NCI-H2227 treated with DMSO at 0.1 percent for 48 hours (cell line): ENCODE results near the gene RRP36.
A peak's percentile ranks its signal among the peaks of the same experiment; 100 is the strongest.

ENCODE experiments used
- DNase-seq: peaks from one replicate; lab custom pipeline; 2025; lab: John Stamatoyannopoulos, UW

RRP36 gene

GRCh38 chr6:43007126-43007525, 14.3 kb upstream of the RRP36 start:
- DNase-seq = no peak

- DNase-seq = no peak
Measured at GRCh38 chr6:43009124-43009523, 12.3 kb upstream of the RRP36 start.

DNA sequence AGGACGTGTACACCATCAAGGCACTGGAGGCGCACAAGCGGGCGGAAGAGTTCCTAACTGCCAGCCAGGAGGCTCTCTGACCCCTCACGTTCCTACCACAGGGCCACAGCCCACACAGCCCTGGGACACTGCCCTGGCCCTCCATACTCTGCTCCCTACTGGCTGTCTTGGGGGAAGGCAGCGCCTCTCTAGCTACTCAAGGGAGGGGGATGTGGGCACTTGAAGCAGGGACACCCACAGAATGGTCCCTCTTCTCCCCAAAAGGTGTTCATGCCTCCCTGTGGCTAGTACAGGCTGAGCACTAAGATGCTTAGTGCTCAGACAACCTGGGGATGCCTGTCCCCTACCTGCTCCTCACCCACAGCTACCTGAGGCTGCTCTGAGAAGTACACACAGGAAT, 10.2 kb upstream of the RRP36 start:
- DNase-seq = no peak

DNA sequence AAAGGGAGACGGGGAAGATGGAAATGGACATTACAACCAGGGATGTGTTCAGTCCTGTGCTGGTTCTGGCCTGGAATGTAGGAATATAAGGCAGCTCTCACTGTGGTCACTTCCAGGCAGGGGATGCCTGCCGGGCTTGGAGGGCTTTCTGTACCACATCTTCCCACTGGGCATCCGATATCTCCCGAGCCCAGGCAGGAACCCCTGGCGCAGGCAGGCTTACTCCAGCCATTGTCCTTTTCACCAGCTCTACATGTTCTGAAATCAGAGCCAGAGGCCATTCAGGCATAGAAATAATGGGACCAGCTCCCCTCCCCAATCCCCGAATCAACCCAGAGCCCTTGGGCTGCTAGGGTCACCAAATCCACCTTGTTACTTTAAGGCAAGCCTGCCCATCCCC, 9.1 kb upstream of the RRP36 start:
- no peak for DNase-seq

- DNase-seq = no peak
Measured at GRCh38 chr6:43013097-43013842, 8.2 kb upstream of the RRP36 start.

- DNase-seq = peak; percentile 97
Measured at GRCh38 chr6:43013843-43014433, 7.5 kb upstream of the RRP36 start, which contains the start of the genes KLHDC3 and MEA1. KLHDC3 (plus strand) TSS chr6:43014249; CDS start chr6:43017193, 2,944 bp downstream. MEA1 (minus strand) TSS chr6:43013946; CDS start chr6:43013813, 133 bp downstream.

DNA sequence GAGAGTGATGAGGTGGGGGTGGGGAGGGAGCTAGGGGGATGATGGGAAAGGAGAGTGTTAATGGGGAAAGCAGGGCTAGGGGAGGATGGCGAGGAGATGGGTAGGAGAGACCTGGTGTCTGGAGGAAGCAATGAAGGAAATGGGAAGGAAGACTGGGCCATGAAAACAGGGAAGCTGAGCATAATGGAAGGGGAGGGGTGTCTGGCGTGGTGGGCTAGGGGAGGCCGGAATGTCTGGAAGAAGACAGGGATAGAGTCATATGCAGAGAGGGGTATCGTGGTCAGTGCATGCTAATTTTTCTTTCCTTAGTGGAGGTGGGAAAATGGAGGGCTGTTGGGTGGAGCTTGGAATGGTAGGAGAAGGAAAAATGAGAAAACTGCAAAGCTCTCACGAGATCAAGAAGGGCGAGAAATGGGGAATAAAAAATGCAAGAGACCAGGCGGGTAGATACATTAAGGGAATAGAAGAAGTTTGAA, 7.0 kb upstream of the RRP36 start:
- no peak for DNase-seq

GRCh38 chr6:43016176-43016942, 5.1 kb upstream of the RRP36 start:
- DNase-seq = no peak

GRCh38 chr6:43016943-43017334, 4.5 kb upstream of the RRP36 start:
- no peak for DNase-seq

GRCh38 chr6:43019152-43019551, 2.3 kb upstream of the RRP36 start:
- DNase-seq = no peak

- no peak for DNase-seq
Measured at GRCh38 chr6:43020052-43020705, 1.2 kb upstream of the RRP36 start.

GRCh38 chr6:43020847-43021246, 576 bp upstream of the RRP36 start:
- peak; percentile 43 for DNase-seq

DNA sequence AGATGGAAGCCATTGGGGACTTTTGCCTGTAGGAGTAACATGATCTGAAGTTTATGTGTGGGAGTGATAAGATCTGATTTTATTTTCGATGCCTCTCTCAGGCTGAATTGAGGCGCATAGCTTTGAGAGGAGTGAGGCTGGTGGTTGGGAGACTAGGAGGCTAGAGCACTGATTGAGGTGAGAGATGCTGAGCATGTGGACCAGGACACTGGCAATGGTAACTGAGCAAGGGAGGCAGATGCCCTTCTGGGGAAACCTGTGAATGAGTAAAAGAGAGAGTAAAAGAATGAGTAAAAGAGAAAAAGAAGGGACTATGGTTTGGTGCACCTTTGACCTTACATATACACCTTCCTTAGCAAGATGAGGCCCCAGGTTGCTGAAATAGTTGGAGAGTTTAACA, 3.0 kb downstream of the RRP36 start:
- DNase-seq = no peak

GRCh38 chr6:43026365-43026764, 4.9 kb downstream of the RRP36 start:
- DNase-seq = no peak

- no peak for DNase-seq
Measured at GRCh38 chr6:43029120-43029519, 7.7 kb downstream of the RRP36 start.

- no peak for DNase-seq
Measured at GRCh38 chr6:43032326-43032725, 10.9 kb downstream of the RRP36 start.

DNA sequence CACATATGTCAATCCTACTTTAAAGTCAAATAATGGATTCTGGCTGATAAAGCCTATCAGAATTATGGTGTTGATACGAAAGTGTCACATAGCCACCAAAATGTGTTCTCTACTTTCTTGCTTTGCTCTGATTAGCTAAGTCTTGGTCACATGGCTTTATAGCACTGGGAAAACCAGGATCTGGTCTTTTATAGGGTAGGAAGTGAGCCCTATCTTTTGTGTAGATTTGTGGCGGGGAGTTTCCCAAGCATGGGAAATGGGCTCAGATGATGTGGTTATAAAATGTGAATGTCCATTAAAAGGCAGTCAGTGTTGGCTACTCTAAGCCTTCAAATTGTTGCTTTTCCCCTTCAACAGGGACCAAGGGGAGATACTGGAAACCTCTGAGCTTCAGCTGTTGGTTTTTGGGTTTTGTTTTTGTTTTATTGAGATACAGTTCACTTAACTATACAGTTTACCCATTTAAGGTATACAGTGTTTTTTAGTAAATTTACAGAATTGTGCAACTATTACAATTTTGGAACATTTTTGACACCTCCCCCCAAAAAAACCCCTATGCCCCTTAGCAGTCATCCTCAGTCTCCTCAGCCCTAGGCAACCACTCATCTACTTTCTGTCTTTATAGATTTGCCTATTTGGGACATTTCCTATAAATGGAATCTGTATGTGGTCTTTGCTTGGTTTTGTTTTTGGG, 12.2 kb downstream of the RRP36 start:
- no peak for DNase-seq

- DNase-seq = no peak
Measured at GRCh38 chr6:43034190-43034525, 12.7 kb downstream of the RRP36 start.

- DNase-seq = no peak
Measured at GRCh38 chr6:43035495-43036194, 14.2 kb downstream of the RRP36 start.

- no peak for DNase-seq
Measured at GRCh38 chr6:43036712-43037111, 15.3 kb downstream of the RRP36 start.

DNA sequence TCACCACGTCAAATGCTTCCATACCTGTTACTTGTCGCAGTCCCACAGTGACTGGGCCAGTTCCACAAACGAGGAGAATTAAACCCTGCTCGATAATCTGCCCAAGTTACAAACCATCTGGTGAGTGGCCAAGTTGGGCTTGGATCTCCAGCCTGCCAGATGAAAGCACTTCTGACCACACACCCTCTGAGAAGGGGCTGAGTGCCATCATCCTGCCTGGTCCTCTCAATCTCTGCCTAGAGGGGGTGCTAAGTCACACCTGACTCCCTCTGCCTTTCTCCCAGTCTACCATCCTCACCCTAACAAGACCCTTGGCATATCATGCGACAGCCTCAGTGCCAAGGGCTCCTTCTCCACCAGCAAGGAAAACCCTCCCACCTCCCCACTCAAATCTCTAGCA, 15.8 kb downstream of the RRP36 start:
- no peak for DNase-seq
